WTC11 (cell line): ENCODE results near the gene IQSEC1. TPM values are rescaled to one million over a fixed set of nuclear protein-coding genes. Genes with fewer than 3 reads are reported as not detected.

ENCODE experiments used
- ATAC-seq: fragments of 200-7000 bp; cut with Tn5 transposase; 2 replicates; pipeline ENCODE4 v1.10.0; 2021; ENCODE audit warnings: mild to moderate bottlenecking, moderate library complexity
- CTCF ChIA-PET: fragments of 300-600 bp; sonication (Branson Sonifier 250); formaldehyde crosslinking; loops from one replicate; lab custom pipeline; 2021; ENCODE audit warnings: antibody characterized with exemption; lab: Charles Lee
- POLR2A ChIA-PET: fragments of 350-600 bp; sonication (Branson Sonifier 250); formaldehyde crosslinking; loops from one replicate; lab custom pipeline; 2021; ENCODE audit warnings: antibody characterized with exemption; lab: Charles Lee
- DNase-seq: peaks from one replicate; pipeline ENCODE4 v3.0.0; 2021; ENCODE audit warnings: low spot score
- H3K27ac Mint-ChIP-seq: 2 replicates; pipeline ENCODE4 v1.8.0; 2021; ENCODE audit warnings: mixed read lengths
- H3K27me3 Mint-ChIP-seq: 2 replicates; pipeline ENCODE4 v1.8.0; 2021; ENCODE audit warnings: low read depth, mild to moderate bottlenecking, moderate library complexity, mixed read lengths
- H3K36me3 Mint-ChIP-seq: 2 replicates; pipeline ENCODE4 v1.8.0; 2021; ENCODE audit warnings: mixed read lengths
- H3K4me1 Mint-ChIP-seq: 2 replicates; pipeline ENCODE4 v1.8.0; 2022; ENCODE audit warnings: mixed read lengths
- H3K4me3 Mint-ChIP-seq: 2 replicates; pipeline ENCODE4 v1.8.0; 2021; ENCODE audit warnings: mild to moderate bottlenecking, moderate library complexity, mixed read lengths
- H3K9me3 Mint-ChIP-seq: 2 replicates; pipeline ENCODE4 v1.8.0; 2021; ENCODE audit warnings: mixed read lengths
- ARID4B ChIP-seq: sonication (generic); formaldehyde crosslinking; IDR thresholded peaks from 2 replicates; pipeline ENCODE4 v1.8.0; 2023; ENCODE audit warnings: missing genetic modification reagents, mild to moderate bottlenecking, borderline replicate concordance
- EMX1 ChIP-seq: fragments of 250-450 bp; sonication (Bioruptor Pico); IDR thresholded peaks from 2 replicates; pipeline ENCODE4 v1.8.0; 2021; ENCODE audit warnings: mild to moderate bottlenecking
- IRF2 ChIP-seq: sonication (generic); formaldehyde crosslinking; IDR thresholded peaks from 2 replicates; pipeline ENCODE4 v1.8.0; 2022; ENCODE audit warnings: low read depth, missing genetic modification reagents, borderline replicate concordance
- JUN ChIP-seq: sonication (generic); formaldehyde crosslinking; IDR thresholded peaks from 2 replicates; pipeline ENCODE4 v1.8.0; 2023; ENCODE audit warnings: mild to moderate bottlenecking, missing genetic modification reagents
- KAT7 ChIP-seq: sonication (generic); formaldehyde crosslinking; IDR thresholded peaks from 2 replicates; pipeline ENCODE4 v1.8.1; 2023; ENCODE audit warnings: missing genetic modification reagents, mild to moderate bottlenecking, borderline replicate concordance
- MYBL2 ChIP-seq: sonication (generic); formaldehyde crosslinking; IDR thresholded peaks from 2 replicates; pipeline ENCODE4 v1.8.1; 2023; ENCODE audit warnings: mild to moderate bottlenecking, moderate library complexity, missing genetic modification reagents
- OVOL2 ChIP-seq: fragments of 250-450 bp; sonication (Bioruptor Pico); IDR thresholded peaks from 2 replicates; pipeline ENCODE4 v1.9.0; 2021; ENCODE audit warnings: mild to moderate bottlenecking, borderline replicate concordance
- RORB ChIP-seq: fragments of 250-450 bp; sonication (Bioruptor Pico); IDR thresholded peaks from 2 replicates; pipeline ENCODE4 v1.9.0; 2021; ENCODE audit warnings: mild to moderate bottlenecking
- SP1 ChIP-seq: sonication (generic); formaldehyde crosslinking; conservative IDR thresholded peaks from 2 replicates; pipeline ENCODE4 v1.8.1; 2022; ENCODE audit warnings: missing genetic modification reagents
- ZNF232 ChIP-seq: sonication (generic); formaldehyde crosslinking; IDR thresholded peaks from 2 replicates; pipeline ENCODE4 v1.8.0; 2022; ENCODE audit warnings: mild to moderate bottlenecking, missing genetic modification reagents
- ZNF317 ChIP-seq: sonication (generic); formaldehyde crosslinking; IDR thresholded peaks from 2 replicates; pipeline ENCODE4 v1.8.1; 2023; ENCODE audit warnings: low read depth, mild to moderate bottlenecking, moderate library complexity, missing genetic modification reagents, borderline replicate concordance
- ZNF396 ChIP-seq: fragments of 250-450 bp; sonication (Bioruptor Pico); IDR thresholded peaks from 2 replicates; pipeline ENCODE4 v1.8.0; 2021; ENCODE audit warnings: mild to moderate bottlenecking, moderate library complexity, borderline replicate concordance
- ZNF416 ChIP-seq: fragments of 250-450 bp; sonication (Bioruptor Pico); IDR thresholded peaks from 2 replicates; pipeline ENCODE4 v1.9.0; 2021; ENCODE audit warnings: mild to moderate bottlenecking, inconsistent platforms
- ZNF512 ChIP-seq: sonication (generic); formaldehyde crosslinking; IDR thresholded peaks from 2 replicates; pipeline ENCODE4 v1.8.1; 2022; ENCODE audit warnings: missing genetic modification reagents, borderline replicate concordance
- total RNA-seq: library from RNA; stranded (reverse); gene quantifications from 3 replicates; pipeline ENCODE4 v1.2.3, GENCODE V29; 2021
- TF ChIP-seq, protein P1 (sequence below): fragments of 250-450 bp; sonication (Bioruptor Pico); IDR thresholded peaks from 2 replicates; pipeline ENCODE4 v2.1.2; 2022; ENCODE audit warnings: mild to moderate bottlenecking, moderate library complexity
- TF ChIP-seq, protein P2 (sequence below): fragments of 250-450 bp; sonication (Bioruptor Pico); IDR thresholded peaks from 2 replicates; pipeline ENCODE4 v1.8.0; 2021; ENCODE audit warnings: mild to moderate bottlenecking
- TF ChIP-seq, protein P3 (sequence below): sonication (generic); formaldehyde crosslinking; IDR thresholded peaks from 2 replicates; pipeline ENCODE4 v1.8.0; 2022; ENCODE audit warnings: missing genetic modification reagents

The IQSEC1 gene
- total RNA-seq, 1 experiment from 2014 or later: 35.0 TPM

DNA sequence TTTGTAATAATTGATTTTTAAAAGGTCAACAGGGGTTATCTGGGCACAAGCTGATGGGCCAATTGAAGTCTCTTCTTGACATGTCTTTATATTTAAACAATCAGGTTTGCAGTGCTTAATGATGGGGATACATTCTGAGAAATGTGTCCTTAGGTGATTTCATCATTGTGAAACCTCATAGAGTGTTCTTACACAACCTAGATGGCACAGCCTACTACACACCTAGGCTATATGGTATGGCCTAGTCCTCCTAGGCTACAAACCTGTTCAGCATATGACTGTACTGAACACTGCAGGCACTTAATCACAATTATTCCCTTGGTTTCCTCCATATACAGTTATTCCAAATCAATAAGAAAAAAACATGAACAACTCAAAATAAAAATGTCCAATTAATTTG is 75.8 kb downstream of the IQSEC1 start (continued):
- TF ChIP-seq, protein P1, sequence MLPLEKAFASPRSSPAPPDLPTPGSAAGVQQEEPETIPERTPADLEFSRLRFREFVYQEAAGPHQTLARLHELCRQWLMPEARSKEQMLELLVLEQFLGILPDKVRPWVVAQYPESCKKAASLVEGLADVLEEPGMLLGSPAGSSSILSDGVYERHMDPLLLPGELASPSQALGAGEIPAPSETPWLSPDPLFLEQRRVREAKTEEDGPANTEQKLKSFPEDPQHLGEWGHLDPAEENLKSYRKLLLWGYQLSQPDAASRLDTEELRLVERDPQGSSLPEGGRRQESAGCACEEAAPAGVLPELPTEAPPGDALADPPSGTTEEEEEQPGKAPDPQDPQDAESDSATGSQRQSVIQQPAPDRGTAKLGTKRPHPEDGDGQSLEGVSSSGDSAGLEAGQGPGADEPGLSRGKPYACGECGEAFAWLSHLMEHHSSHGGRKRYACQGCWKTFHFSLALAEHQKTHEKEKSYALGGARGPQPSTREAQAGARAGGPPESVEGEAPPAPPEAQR (CRISPR knock-in tag): no peak
- TF ChIP-seq ZNF317 (no peak), ARID4B (CRISPR knock-in tag) (no peak)
- TF ChIP-seq, all 79 proteins: peak for 0

GRCh38 chr3:12996181-12996506 is 77.1 kb downstream of the IQSEC1 start:
- H3K4me3 Mint-ChIP-seq: no peak overlapping the region
- ChIA-PET POLR2A (interaction anchor here (1.2 kb wide), 1 partner anchor 8 kb away, joined by 4 read pairs; no protein-coding TSS in a partner anchor), CTCF (interaction anchor here (1.1 to 4.5 kb wide), 4 partner anchors 9 to 96 kb away, joined by 5 to 76 read pairs (median 17); no protein-coding TSS in a partner anchor)
- peaks cover 9% of the 10 kb centered on the region for H3K27me3 Mint-ChIP-seq
- peaks cover 12% of the 10 kb centered on the region for H3K4me1 Mint-ChIP-seq
- DNase-seq (no peak), ATAC-seq (no peak)
- no peak overlapping the region for H3K27ac Mint-ChIP-seq
- H3K9me3 Mint-ChIP-seq: peaks cover 5% of the 10 kb centered on the region
- H3K36me3 Mint-ChIP-seq: no peaks in the 10 kb centered on the region
- TF ChIP-seq JUN (CRISPR knock-in tag) (no peak), ZNF396 (no peak), ZNF232 (no peak), MYBL2 (CRISPR knock-in tag) (no peak), ZNF416 (CRISPR knock-in tag) (no peak), ZNF512 (CRISPR knock-in tag) (no peak), SP1 (no peak), OVOL2 (CRISPR knock-in tag) (no peak), IRF2 (no peak), ZNF317 (no peak), KAT7 (no peak), RORB (CRISPR knock-in tag) (no peak), EMX1 (no peak), ARID4B (CRISPR knock-in tag) (no peak)
- TF ChIP-seq, protein P2, sequence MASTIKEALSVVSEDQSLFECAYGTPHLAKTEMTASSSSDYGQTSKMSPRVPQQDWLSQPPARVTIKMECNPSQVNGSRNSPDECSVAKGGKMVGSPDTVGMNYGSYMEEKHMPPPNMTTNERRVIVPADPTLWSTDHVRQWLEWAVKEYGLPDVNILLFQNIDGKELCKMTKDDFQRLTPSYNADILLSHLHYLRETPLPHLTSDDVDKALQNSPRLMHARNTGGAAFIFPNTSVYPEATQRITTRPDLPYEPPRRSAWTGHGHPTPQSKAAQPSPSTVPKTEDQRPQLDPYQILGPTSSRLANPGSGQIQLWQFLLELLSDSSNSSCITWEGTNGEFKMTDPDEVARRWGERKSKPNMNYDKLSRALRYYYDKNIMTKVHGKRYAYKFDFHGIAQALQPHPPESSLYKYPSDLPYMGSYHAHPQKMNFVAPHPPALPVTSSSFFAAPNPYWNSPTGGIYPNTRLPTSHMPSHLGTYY: no peak
- TF ChIP-seq, protein P3, sequence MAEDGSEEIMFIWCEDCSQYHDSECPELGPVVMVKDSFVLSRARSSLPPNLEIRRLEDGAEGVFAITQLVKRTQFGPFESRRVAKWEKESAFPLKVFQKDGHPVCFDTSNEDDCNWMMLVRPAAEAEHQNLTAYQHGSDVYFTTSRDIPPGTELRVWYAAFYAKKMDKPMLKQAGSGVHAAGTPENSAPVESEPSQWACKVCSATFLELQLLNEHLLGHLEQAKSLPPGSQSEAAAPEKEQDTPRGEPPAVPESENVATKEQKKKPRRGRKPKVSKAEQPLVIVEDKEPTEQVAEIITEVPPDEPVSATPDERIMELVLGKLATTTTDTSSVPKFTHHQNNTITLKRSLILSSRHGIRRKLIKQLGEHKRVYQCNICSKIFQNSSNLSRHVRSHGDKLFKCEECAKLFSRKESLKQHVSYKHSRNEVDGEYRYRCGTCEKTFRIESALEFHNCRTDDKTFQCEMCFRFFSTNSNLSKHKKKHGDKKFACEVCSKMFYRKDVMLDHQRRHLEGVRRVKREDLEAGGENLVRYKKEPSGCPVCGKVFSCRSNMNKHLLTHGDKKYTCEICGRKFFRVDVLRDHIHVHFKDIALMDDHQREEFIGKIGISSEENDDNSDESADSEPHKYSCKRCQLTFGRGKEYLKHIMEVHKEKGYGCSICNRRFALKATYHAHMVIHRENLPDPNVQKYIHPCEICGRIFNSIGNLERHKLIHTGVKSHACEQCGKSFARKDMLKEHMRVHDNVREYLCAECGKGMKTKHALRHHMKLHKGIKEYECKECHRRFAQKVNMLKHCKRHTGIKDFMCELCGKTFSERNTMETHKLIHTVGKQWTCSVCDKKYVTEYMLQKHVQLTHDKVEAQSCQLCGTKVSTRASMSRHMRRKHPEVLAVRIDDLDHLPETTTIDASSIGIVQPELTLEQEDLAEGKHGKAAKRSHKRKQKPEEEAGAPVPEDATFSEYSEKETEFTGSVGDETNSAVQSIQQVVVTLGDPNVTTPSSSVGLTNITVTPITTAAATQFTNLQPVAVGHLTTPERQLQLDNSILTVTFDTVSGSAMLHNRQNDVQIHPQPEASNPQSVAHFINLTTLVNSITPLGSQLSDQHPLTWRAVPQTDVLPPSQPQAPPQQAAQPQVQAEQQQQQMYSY (CRISPR knock-in tag): no peak
